OCI-LY1 (cell line): ENCODE data around the gene ZNF324B.

ENCODE experiments used
- H2AFZ ChIP-seq: fragments of 200-600 bp; sonication (generic), shearing (Covaris generic); 2 replicates; pipeline ENCODE4 v1.6.0; 2014; ENCODE audit warnings: antibody characterized with exemption, mild to moderate bottlenecking, low read length
- H3F3A ChIP-seq: fragments of 200-600 bp; sonication (generic), shearing (Covaris generic); 2 replicates; pipeline ENCODE4 v1.6.0; 2014; ENCODE audit warnings: mild to moderate bottlenecking, antibody characterized with exemption, low read length, moderate library complexity; ENCODE audit not compliant: insufficient read depth
- H3K27ac ChIP-seq: fragments of 200-600 bp; sonication (generic); 2 replicates; pipeline ENCODE4 v1.5.1; 2014; ENCODE audit warnings: low read length, mixed run types, mild to moderate bottlenecking, low read depth; ENCODE audit not compliant: poor library complexity, severe bottlenecking
- H3K27me3 ChIP-seq: fragments of 200-600 bp; sonication (generic); 2 replicates; pipeline ENCODE4 v1.6.0; 2014; ENCODE audit warnings: antibody characterized with exemption, mild to moderate bottlenecking, low read length, moderate library complexity; ENCODE audit not compliant: insufficient read depth
- H3K36me3 ChIP-seq: fragments of 200-600 bp; sonication (generic); 2 replicates; pipeline ENCODE4 v1.6.1; 2014; ENCODE audit warnings: mild to moderate bottlenecking, antibody characterized with exemption, low read length, moderate library complexity, mixed read lengths; ENCODE audit not compliant: insufficient read depth
- H3K4me1 ChIP-seq: fragments of 200-600 bp; sonication (generic); 2 replicates; pipeline ENCODE4 v1.5.1; 2014; ENCODE audit warnings: mild to moderate bottlenecking, low read length, moderate library complexity; ENCODE audit not compliant: insufficient read depth, severe bottlenecking
- H3K4me2 ChIP-seq: fragments of 200-600 bp; sonication (generic), shearing (Covaris generic); 2 replicates; pipeline ENCODE4 v1.6.1; 2014; ENCODE audit warnings: low read length
- H3K4me3 ChIP-seq: fragments of 200-600 bp; sonication (generic); 2 replicates; pipeline ENCODE4 v1.5.1; 2014; ENCODE audit warnings: low read length, low read depth, mild to moderate bottlenecking, mixed read lengths; ENCODE audit not compliant: poor library complexity, severe bottlenecking
- H3K79me2 ChIP-seq: fragments of 200-600 bp; shearing (Covaris generic); 2 replicates; pipeline ENCODE4 v1.6.1; 2016; ENCODE audit warnings: mixed run types, low read length, mixed read lengths; ENCODE audit not compliant: insufficient read depth
- H3K9ac ChIP-seq: fragments of 200-600 bp; sonication (generic), shearing (Covaris generic); 2 replicates; pipeline ENCODE4 v1.6.1; 2014; ENCODE audit warnings: mild to moderate bottlenecking, low read length, mixed read lengths
- H3K9me2 ChIP-seq: fragments of 200-600 bp; sonication (generic), shearing (Covaris generic); 2 replicates; pipeline ENCODE4 v1.6.1; 2014; ENCODE audit warnings: low read depth, mild to moderate bottlenecking, low read length, mixed read lengths
- H3K9me3 ChIP-seq: fragments of 200-600 bp; shearing (Covaris generic); 2 replicates; pipeline ENCODE4 v1.6.1; 2014; ENCODE audit warnings: low read length, mixed read lengths
- H4K20me1 ChIP-seq: fragments of 200-600 bp; sonication (generic), shearing (Covaris generic); 2 replicates; pipeline ENCODE4 v1.6.0; 2016; ENCODE audit warnings: mild to moderate bottlenecking, low read length; ENCODE audit not compliant: insufficient read depth
- CTCF ChIP-seq: fragments of 200-600 bp; sonication (generic), shearing (Covaris generic); IDR thresholded peaks from 2 replicates; pipeline ENCODE4 v1.5.1; 2017; ENCODE audit warnings: mild to moderate bottlenecking, antibody characterized with exemption, low read length, moderate library complexity, mixed read lengths
- EZH2 ChIP-seq: fragments of 200-600 bp; sonication (generic), shearing (Covaris generic); IDR thresholded peaks from 2 replicates; pipeline ENCODE4 v1.8.0; 2017; ENCODE audit warnings: borderline replicate concordance, mixed run types, mild to moderate bottlenecking, antibody characterized with exemption, low read length, moderate library complexity, mixed read lengths

Gene ZNF324B

DNA sequence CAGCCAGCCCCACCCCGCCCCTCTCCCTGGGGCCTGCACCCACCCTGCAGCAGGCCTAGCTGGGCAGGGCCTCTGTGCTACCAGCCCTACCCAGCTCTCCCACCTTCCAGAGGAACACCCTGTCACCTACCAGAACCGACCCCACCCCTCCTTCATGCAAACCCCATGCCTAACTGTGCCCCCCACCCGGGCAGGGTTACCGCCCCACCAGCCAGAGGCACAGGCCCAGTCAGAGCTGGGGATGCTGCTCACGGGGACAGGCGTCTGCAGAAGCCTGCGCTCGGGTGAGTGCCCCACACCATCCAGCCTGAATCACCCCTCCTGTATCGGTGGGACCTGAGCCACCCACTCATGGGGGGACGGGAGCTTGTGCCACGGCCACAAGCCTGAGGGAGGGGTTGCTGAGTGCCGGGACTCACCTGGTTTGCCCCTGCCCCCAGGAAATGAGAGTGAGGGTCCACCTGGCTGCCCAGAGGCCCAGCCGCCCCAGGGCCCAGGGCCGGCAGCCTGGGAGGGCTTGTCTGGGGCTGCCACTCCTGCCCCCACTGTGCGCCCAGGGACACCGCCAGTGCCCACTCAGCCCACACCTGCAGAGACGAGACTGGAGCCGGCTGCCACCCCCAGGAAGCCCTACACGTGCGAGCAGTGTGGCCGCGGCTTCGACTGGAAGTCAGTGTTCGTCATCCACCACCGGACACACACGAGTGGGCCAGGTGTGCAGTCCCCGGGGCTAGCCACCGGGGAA lies 28.5 kb downstream of the ZNF324B start:
- Histone ChIP-seq H3K4me1 (peaks cover 15% of the 10 kb centered on the region), H3K9ac (no peak overlapping the region), H3K27me3 (no peaks in the 10 kb centered on the region), H3F3A (no peaks in the 10 kb centered on the region), H3K36me3 (no peaks in the 10 kb centered on the region), H3K9me3 (no peaks in the 10 kb centered on the region), H3K4me2 (no peak overlapping the region), H3K27ac (no peak overlapping the region), H3K4me3 (no peak overlapping the region), H2AFZ (no peak overlapping the region), H3K9me2 (no peaks in the 10 kb centered on the region), H3K79me2 (no peaks in the 10 kb centered on the region), H4K20me1 (no peaks in the 10 kb centered on the region)
- TF ChIP-seq EZH2, result no peak
- TF ChIP-seq CTCF, result no peak

DNA sequence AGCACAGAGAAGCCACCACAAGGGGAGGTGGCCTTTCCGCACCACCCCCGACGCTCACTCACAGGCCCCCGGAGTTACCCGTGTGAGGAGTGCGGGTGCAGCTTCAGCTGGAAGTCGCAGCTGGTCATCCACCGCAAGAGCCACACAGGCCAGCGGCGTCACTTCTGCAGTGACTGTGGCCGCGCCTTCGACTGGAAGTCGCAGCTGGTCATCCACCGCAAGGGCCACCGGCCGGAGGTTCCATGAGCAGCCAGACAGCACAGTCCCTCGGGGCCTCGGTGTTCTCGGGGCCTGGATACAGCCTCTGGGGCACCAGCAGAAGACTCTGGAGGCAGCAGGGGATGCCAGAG lies 29.0 kb downstream of the ZNF324B start:
- no peak for TF ChIP-seq EZH2
- no peak for TF ChIP-seq CTCF

DNA sequence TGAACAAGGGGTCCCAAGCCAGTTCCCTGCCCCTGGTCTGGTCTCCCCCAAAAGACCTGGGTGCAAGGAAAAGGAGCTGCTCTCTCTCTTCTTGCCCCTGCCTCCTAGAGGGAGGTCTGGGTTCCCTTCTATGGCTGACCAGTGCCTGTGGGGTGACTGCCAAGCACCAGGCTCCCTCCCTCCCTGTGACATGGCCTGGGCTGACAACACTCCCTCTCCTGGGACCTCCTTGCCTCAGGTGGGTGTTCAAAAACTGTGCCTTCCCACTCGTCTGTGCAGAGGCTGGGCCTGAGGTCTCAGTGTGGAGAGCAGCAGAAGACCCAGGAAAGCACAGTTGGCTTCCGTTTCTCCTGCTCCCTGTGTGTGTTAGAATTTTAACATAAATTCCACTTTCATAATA lies 29.4 kb downstream of the ZNF324B start:
- no peak overlapping the region for H3K27ac ChIP-seq
- H3K36me3 ChIP-seq, result no peaks in the 10 kb centered on the region
- H3K79me2 ChIP-seq, result no peaks in the 10 kb centered on the region
- H3K9ac ChIP-seq, result no peak overlapping the region
- H3K4me3 ChIP-seq, result no peak overlapping the region
- no peak overlapping the region for H3K4me2 ChIP-seq
- H3K9me3 ChIP-seq, result no peaks in the 10 kb centered on the region
- H3K9me2 ChIP-seq, result no peaks in the 10 kb centered on the region
- H3K4me1 ChIP-seq, result peaks cover 9% of the 10 kb centered on the region
- H2AFZ ChIP-seq, result no peak overlapping the region
- no peaks in the 10 kb centered on the region for H3F3A ChIP-seq
- H3K27me3 ChIP-seq, result no peaks in the 10 kb centered on the region
- H4K20me1 ChIP-seq, result no peaks in the 10 kb centered on the region
- TF ChIP-seq EZH2, result no peak
- TF ChIP-seq CTCF, result no peak

More for the DNA sequence above, 29.0 kb downstream of the ZNF324B start:
- no peak overlapping the region for H3K4me2 ChIP-seq
- H3K79me2 ChIP-seq, result no peaks in the 10 kb centered on the region
- no peaks in the 10 kb centered on the region for H3F3A ChIP-seq
- H3K9me2 ChIP-seq, result no peaks in the 10 kb centered on the region
- H2AFZ ChIP-seq, result no peak overlapping the region
- H3K27me3 ChIP-seq, result no peaks in the 10 kb centered on the region
- no peaks in the 10 kb centered on the region for H3K9me3 ChIP-seq
- no peak overlapping the region for H3K27ac ChIP-seq
- H3K36me3 ChIP-seq, result no peaks in the 10 kb centered on the region
- no peak overlapping the region for H3K9ac ChIP-seq
- peaks cover 9% of the 10 kb centered on the region for H3K4me1 ChIP-seq
- no peak overlapping the region for H3K4me3 ChIP-seq
- no peaks in the 10 kb centered on the region for H4K20me1 ChIP-seq
